Measurements from ENCODE around the gene RASD2. TPM values are rescaled to one million over a fixed set of nuclear protein-coding genes. Genes with fewer than 3 reads are reported as not detected.

Gene RASD2
- total RNA-seq, 4 donors from 2014 or later, result 0.06 to 0.26 (median 0.19) TPM; not detected in 1

DNA sequence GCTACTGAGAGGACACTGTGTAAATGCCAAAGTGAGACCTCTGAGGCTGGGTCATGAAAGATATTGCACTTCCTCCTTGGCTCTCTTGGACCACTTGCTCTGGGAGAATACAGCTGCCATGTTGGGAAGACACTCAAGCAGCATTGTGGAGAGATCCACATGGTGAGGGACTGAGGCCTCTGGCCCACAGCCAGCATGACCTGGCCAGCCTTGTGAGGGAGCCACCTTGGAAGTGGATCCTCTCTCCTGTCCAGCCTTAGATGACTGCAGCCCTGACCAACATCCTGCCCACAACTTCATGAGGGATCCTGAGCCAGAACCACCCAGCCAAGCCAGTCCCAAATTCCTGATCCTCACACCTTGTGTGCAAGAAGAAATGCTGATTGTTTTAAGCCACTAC, 46.1 kb downstream of the RASD2 start:
- Histone ChIP-seq H3K27me3 (peaks cover 0 to 6% (median 0%) of the 10 kb centered on the region in 4 donors), H3K9me3 (no peaks in the 10 kb centered on the region), H3K4me3 (no peak overlapping the region), H3K27ac (no peak overlapping the region), H3K4me1 (peaks cover 0 to 22% (median 8%) of the 10 kb centered on the region in 3 donors), H3K36me3 (no peaks in the 10 kb centered on the region)
- TF ChIP-seq POLR2A (IDR thresholded peaks at IDR 0.05), result no peak
- TF ChIP-seq, protein P1, sequence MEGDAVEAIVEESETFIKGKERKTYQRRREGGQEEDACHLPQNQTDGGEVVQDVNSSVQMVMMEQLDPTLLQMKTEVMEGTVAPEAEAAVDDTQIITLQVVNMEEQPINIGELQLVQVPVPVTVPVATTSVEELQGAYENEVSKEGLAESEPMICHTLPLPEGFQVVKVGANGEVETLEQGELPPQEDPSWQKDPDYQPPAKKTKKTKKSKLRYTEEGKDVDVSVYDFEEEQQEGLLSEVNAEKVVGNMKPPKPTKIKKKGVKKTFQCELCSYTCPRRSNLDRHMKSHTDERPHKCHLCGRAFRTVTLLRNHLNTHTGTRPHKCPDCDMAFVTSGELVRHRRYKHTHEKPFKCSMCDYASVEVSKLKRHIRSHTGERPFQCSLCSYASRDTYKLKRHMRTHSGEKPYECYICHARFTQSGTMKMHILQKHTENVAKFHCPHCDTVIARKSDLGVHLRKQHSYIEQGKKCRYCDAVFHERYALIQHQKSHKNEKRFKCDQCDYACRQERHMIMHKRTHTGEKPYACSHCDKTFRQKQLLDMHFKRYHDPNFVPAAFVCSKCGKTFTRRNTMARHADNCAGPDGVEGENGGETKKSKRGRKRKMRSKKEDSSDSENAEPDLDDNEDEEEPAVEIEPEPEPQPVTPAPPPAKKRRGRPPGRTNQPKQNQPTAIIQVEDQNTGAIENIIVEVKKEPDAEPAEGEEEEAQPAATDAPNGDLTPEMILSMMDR (IDR thresholded peaks at IDR 0.05), result no peak
- intact Hi-C loops (cut with DNase I), result loop anchor here (10.0 kb wide), 1 partner anchor 242 kb away; no protein-coding TSS in a partner anchor
- DNase-seq, result no peak

DNA sequence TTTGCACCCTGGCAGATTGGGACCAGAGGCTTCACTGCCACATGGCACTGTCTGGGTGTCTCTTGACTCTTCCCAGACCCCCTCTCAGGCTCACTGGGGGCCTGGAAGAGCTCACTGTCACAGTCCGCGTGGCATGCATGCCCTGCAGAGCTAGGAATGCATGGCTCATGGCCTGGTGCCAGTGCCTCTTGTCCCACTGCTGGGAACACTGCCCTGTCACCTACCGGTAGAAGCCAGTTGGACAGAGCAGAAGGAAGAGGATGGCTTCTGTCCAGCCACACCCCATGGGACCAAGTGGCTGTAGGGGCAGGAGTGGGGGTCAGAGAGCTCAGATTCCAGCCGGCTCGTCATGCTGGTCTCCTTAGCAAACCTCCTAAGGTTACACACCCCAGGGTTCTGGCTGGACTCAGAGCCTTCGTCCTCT, 46.8 kb downstream of the RASD2 start:
- 63 to 70% methylated on average over 1 to 2 of the region's 6 CpGs for WGBS, 2 donors
- Histone ChIP-seq H3K9me3 (no peaks in the 10 kb centered on the region), H3K4me3 (no peak overlapping the region), H3K36me3 (no peaks in the 10 kb centered on the region), H3K27ac (peak overlapping the region in 1 of 4 donors; percentile 41), H3K4me1 (peaks cover 0 to 27% (median 8%) of the 10 kb centered on the region in 3 donors), H3K27me3 (peaks cover 0 to 6% (median 0%) of the 10 kb centered on the region in 4 donors)
- no peak for DNase-seq
- intact Hi-C loops (cut with DNase I), result loop anchor here (10.0 kb wide), 1 partner anchor 243 kb away; no protein-coding TSS in a partner anchor
- TF ChIP-seq POLR2A (IDR thresholded peaks at IDR 0.05), result no peak
- TF ChIP-seq, protein P1 (IDR thresholded peaks at IDR 0.05), result no peak

DNA sequence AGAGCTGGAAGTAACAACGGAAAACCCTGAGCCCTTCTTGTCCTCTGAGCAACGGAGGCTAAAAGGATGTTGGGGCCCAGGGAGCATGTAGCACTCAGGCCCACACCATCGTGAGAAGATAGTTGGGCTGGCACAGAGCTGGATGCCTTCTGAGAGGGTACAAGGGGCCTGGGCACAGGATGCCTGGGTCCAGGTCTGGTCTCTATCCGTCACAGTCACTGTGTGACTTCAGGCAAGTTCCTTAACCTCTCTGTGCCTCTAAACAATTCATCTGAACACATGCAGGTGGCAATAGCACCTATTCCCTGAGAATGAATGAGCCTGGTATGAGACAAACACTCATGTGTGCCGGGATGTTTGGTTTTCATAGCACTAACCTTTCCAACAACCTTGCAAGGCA, 47.3 kb downstream of the RASD2 start:
- 68 to 82% methylated on average over 3 to 4 of the region's 5 CpGs for WGBS, 2 donors
- Histone ChIP-seq H3K4me1 (peaks cover 0 to 26% (median 5%) of the 10 kb centered on the region in 3 donors), H3K27ac (peak overlapping the region in 1 of 4 donors; percentile 41), H3K4me3 (no peak overlapping the region), H3K36me3 (no peaks in the 10 kb centered on the region), H3K9me3 (no peaks in the 10 kb centered on the region), H3K27me3 (peaks cover 0 to 6% (median 0%) of the 10 kb centered on the region in 4 donors)
- TF ChIP-seq POLR2A (IDR thresholded peaks at IDR 0.05), result no peak
- TF ChIP-seq, protein P1 (IDR thresholded peaks at IDR 0.05), result no peak
- intact Hi-C loops (cut with DNase I), result loop anchor here (10.0 kb wide), 1 partner anchor 243 kb away; no protein-coding TSS in a partner anchor
- no peak for DNase-seq

DNA sequence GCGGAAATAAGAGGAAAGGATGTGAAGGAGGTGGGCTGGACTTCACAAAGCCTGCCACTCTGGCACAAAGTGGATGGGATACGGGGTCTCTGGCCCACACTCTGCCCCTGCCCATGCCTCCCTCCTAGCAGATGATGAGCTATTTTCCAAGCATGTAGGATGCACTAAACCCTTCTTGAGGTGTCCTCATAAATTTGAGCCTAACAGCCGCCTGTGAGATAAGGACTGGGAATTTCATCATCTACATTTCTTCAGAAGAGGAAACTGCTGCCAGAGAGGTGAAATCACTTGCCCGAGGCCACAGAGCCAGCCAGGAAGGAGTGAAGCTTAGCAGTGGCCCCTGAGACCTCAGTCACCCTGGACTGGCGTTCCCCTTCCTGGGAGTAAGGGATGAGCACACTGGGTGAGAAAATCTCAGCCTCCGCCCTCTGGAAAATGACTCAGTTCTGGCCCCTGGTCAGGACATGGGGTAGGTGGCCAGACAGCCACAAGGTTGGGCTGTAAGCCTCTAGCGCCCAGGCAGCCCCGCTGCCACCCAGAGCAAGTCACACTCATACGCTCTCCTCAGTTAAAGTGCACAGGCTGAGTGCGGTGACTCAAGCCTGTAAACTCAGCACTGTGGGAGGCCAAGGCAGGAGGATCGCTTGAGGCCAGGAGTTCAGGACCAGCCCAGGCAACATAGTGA, 48.6 kb downstream of the RASD2 start:
- H3K4me3 ChIP-seq, result no peak overlapping the region
- no peaks in the 10 kb centered on the region for H3K9me3 ChIP-seq
- H3K27ac ChIP-seq, result no peak overlapping the region
- H3K36me3 ChIP-seq, result no peaks in the 10 kb centered on the region
- no peak for TF ChIP-seq POLR2A (IDR thresholded peaks at IDR 0.05)
- TF ChIP-seq, protein P1 (IDR thresholded peaks at IDR 0.05), result no peak
- intact Hi-C loops (cut with DNase I), result loop anchor here (10.0 kb wide), 1 partner anchor 244 kb away; no protein-coding TSS in a partner anchor
- H3K27me3 ChIP-seq, result peaks cover 0 to 12% (median 0%) of the 10 kb centered on the region in 4 donors
- H3K4me1 ChIP-seq, result peaks cover 0 to 29% (median 0%) of the 10 kb centered on the region in 3 donors
- DNase-seq, result no peak
- WGBS, 2 donors, result 46 to 88% methylated on average over 1 to 6 of the region's 11 CpGs

DNA sequence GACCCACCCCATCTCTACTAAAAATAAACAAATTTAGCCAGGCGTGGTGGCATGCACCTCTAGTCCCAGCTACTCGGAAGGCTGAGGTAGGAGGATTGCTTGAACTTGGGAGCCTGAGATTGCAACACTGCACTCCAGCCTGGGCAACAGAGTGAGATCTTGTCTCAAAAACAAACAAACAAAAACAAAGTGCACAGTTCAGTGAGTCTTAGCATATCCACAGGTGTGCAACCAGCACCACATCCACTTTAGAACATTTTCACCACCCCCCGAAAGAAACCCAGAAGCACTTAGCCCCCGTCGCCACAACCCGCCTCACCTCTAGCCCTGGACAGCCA, 49.1 kb downstream of the RASD2 start:
- Histone ChIP-seq H3K9me3 (no peaks in the 10 kb centered on the region), H3K4me3 (no peak overlapping the region), H3K36me3 (no peaks in the 10 kb centered on the region), H3K27ac (no peak overlapping the region), H3K27me3 (peaks cover 0 to 12% (median 0%) of the 10 kb centered on the region in 4 donors), H3K4me1 (peaks cover 0 to 29% (median 0%) of the 10 kb centered on the region in 3 donors)
- TF ChIP-seq POLR2A (IDR thresholded peaks at IDR 0.05), result no peak
- TF ChIP-seq, protein P1 (IDR thresholded peaks at IDR 0.05), result no peak
- intact Hi-C loops (cut with DNase I), result loop anchor here (10.0 kb wide), 1 partner anchor 245 kb away; no protein-coding TSS in a partner anchor
- DNase-seq, result no peak
- 86% methylated on average over 6 of the region's 6 CpGs for WGBS, 2 donors

All from esophagus squamous epithelium (tissue), 5 donors.